Kidney tubule cell (primary cell): Measurements from ENCODE around the gene SLC44A4.
"Not testable (repeated sequence)": the region's sequence is repeated elsewhere in the genome, so short reads cannot be mapped to it uniquely, and the experiment has no call there.

Experiments used
- DNase-seq: peaks from one replicate; pipeline ENCODE4 v3.0.0-alpha.2; 2018; ENCODE audit warnings: low spot score

Gene SLC44A4

GRCh38 chr6:31879901-31880300 is 1.1 kb upstream of the SLC44A4 start:
- DNase-seq: no peak

GRCh38 chr6:31879143-31879542 is 346 bp upstream of the SLC44A4 start:
- DNase-seq: peak; percentile 29

GRCh38 chr6:31878222-31878621 is 575 bp downstream of the SLC44A4 start:
- DNase-seq: no peak

- peak; percentile 65 for DNase-seq
Measured at GRCh38 chr6:31877651-31878161, 1.1 kb downstream of the SLC44A4 start.

GRCh38 chr6:31877125-31877650 is 1.6 kb downstream of the SLC44A4 start:
- DNase-seq: no peak

GRCh38 chr6:31876357-31876756 is 2.4 kb downstream of the SLC44A4 start:
- no peak for DNase-seq

- DNase-seq: no peak
Measured at GRCh38 chr6:31875877-31876276, 2.9 kb downstream of the SLC44A4 start.

- no peak for DNase-seq
Measured at GRCh38 chr6:31874836-31875572, 3.8 kb downstream of the SLC44A4 start.

GRCh38 chr6:31874084-31874670 is 4.6 kb downstream of the SLC44A4 start:
- peak; percentile 52 for DNase-seq

- DNase-seq: peak; percentile 18
Measured at GRCh38 chr6:31871046-31871659, 7.6 kb downstream of the SLC44A4 start.

GRCh38 chr6:31870385-31870921 is 8.3 kb downstream of the SLC44A4 start:
- DNase-seq: peak; percentile 24

- DNase-seq: no peak
Measured at GRCh38 chr6:31869343-31869742, 9.5 kb downstream of the SLC44A4 start.

- not testable (repeated sequence) for DNase-seq
Measured at GRCh38 chr6:31868658-31868971, 10.2 kb downstream of the SLC44A4 start.

GRCh38 chr6:31865205-31866118 is 13.3 kb downstream of the SLC44A4 start:
- peak; percentile 81 for DNase-seq

- no peak for DNase-seq
Measured at GRCh38 chr6:31864818-31865204, 14.0 kb downstream of the SLC44A4 start.

- not testable (repeated sequence) for DNase-seq
Measured at GRCh38 chr6:31864123-31864562, 14.7 kb downstream of the SLC44A4 start.

GRCh38 chr6:31862344-31863235 is 16.2 kb downstream of the SLC44A4 start, which contains the start of gene NEU1:
Gene NEU1 (minus strand): TSS chr6:31862821. CDS start chr6:31862776, 45 bp downstream.
- peak; percentile 100 for DNase-seq

GRCh38 chr6:31861919-31862343 is 16.9 kb downstream of the SLC44A4 start:
- no peak for DNase-seq

GRCh38 chr6:31861150-31861549 is 17.6 kb downstream of the SLC44A4 start:
- no peak for DNase-seq

- no peak for DNase-seq
Measured at GRCh38 chr6:31860349-31860748, 18.4 kb downstream of the SLC44A4 start.
